Type B pancreatic cell (in vitro differentiated cells): ENCODE data around the gene YIPF2. TPM values are rescaled to one million over a fixed set of nuclear protein-coding genes. Genes with fewer than 3 reads are reported as not detected.

Source experiments
- DNase-seq: peaks from one replicate; pipeline ENCODE4 v3.0.0; 2021; ENCODE audit warnings: mixed read lengths; ENCODE audit not compliant: unreplicated experiment; ENCODE audit errors: extremely low spot score
- H3K27ac Mint-ChIP-seq: 2 replicates; pipeline ENCODE4 v1.8.0; 2021; ENCODE audit warnings: mild to moderate bottlenecking, mixed read lengths
- H3K27me3 Mint-ChIP-seq: 2 replicates; pipeline ENCODE4 v1.8.0; 2021; ENCODE audit warnings: mixed read lengths
- H3K36me3 Mint-ChIP-seq: 2 replicates; pipeline ENCODE4 v1.8.0; 2021; ENCODE audit warnings: mixed read lengths
- H3K4me1 Mint-ChIP-seq: one replicate; pipeline ENCODE4 v1.8.0; 2021; ENCODE audit warnings: mixed read lengths; ENCODE audit not compliant: unreplicated experiment
- H3K4me3 Mint-ChIP-seq: 2 replicates; pipeline ENCODE4 v1.8.0; 2021; ENCODE audit warnings: mild to moderate bottlenecking, mixed read lengths
- H3K9me3 Mint-ChIP-seq: 2 replicates; pipeline ENCODE4 v1.8.0; 2021; ENCODE audit warnings: mixed read lengths
- CTCF ChIP-seq: fragments of 200-600 bp; sonication (generic); conservative IDR thresholded peaks from 2 replicates; pipeline ENCODE4 v1.5.0; 2021; ENCODE audit warnings: antibody characterized with exemption, mild to moderate bottlenecking
- total RNA-seq: library from RNA; stranded (reverse); gene quantifications from 2 replicates; pipeline ENCODE4 v1.2.1, GENCODE V29; 2021; ENCODE audit warnings: low replicate concordance

The YIPF2 gene
- total RNA-seq, 1 donor from 2014 or later, result 58.5 TPM

DNA sequence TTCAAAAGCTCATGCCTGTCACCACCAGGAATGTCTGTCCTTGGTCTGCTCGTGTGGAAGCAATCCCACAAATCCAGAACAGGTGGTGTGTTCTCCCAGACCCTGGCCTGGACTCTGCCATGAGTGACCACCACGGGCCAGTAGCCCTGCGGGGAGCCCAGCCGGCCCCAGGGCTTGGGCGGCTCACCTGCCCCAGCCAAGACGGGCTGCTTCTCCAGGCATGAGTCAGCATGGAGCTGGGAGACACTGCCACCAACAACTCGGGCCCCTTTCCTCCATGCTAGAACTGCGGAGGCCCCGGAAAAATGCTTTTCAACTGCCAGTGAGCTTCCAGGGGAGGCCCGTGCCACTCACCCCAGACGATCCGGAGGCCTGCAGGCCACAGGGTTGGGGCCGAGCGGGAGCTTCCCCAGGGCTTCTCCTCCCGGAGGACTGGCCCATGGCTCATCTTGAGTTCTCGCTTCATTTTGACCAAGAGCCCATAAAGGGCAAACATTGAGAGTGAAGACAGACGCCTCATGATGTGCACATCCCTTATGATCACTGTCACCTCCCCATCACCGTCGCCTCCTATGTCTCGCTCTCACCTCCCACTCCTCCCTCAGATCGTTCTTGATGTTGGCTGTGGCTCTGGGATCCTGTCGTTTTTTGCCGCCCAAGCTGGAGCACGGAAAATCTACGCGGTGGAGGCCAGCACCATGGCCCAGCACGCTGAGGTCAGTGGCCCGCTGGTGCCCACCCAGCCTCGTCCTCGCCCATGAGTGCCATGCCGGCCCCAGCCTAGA lies 16.7 kb downstream of the YIPF2 start:
- TF ChIP-seq CTCF, result no peak
- Mint-ChIP-seq H3K4me1 (no peaks in the 10 kb centered on the region), H3K27me3 (no peaks in the 10 kb centered on the region), H3K4me3 (no peak overlapping the region), H3K36me3 (peaks cover 10% of the 10 kb centered on the region), H3K9me3 (no peaks in the 10 kb centered on the region), H3K27ac (no peak overlapping the region)
- DNase-seq, result no peak

- TF ChIP-seq CTCF, result no peak
- Mint-ChIP-seq H3K27me3 (no peaks in the 10 kb centered on the region), H3K9me3 (no peaks in the 10 kb centered on the region), H3K4me1 (no peaks in the 10 kb centered on the region), H3K4me3 (no peak overlapping the region), H3K36me3 (peaks cover 13% of the 10 kb centered on the region), H3K27ac (no peak overlapping the region)
- DNase-seq, result no peak
Measured at GRCh38 chr19:10908380-10908960, 20.0 kb downstream of the YIPF2 start.

- Mint-ChIP-seq H3K36me3 (peaks cover 17% of the 10 kb centered on the region), H3K27ac (no peak overlapping the region), H3K4me3 (no peak overlapping the region), H3K9me3 (no peaks in the 10 kb centered on the region), H3K27me3 (no peaks in the 10 kb centered on the region), H3K4me1 (no peaks in the 10 kb centered on the region)
- no peak for DNase-seq
- TF ChIP-seq CTCF, result no peak
Measured at GRCh38 chr19:10907925-10908324, 20.5 kb downstream of the YIPF2 start.

GRCh38 chr19:10899151-10899653 lies 29.2 kb downstream of the YIPF2 start:
- no peak for TF ChIP-seq CTCF
- Mint-ChIP-seq H3K36me3 (peaks cover 13% of the 10 kb centered on the region), H3K27ac (peak overlapping the region; percentile 88)

GRCh38 chr19:10898633-10899032 lies 29.8 kb downstream of the YIPF2 start:
- TF ChIP-seq CTCF, result no peak
- DNase-seq, result no peak
- no peaks in the 10 kb centered on the region for H3K9me3 Mint-ChIP-seq
- H3K27me3 Mint-ChIP-seq, result no peaks in the 10 kb centered on the region
- H3K27ac Mint-ChIP-seq, result peak overlapping the region; percentile 88
- peaks cover 11% of the 10 kb centered on the region for H3K36me3 Mint-ChIP-seq
- no peak overlapping the region for H3K4me3 Mint-ChIP-seq
- H3K4me1 Mint-ChIP-seq, result peaks cover 27% of the 10 kb centered on the region

More at GRCh38 chr19:10899151-10899653, 29.2 kb downstream of the YIPF2 start:
- no peak for DNase-seq
- Mint-ChIP-seq H3K9me3 (no peaks in the 10 kb centered on the region), H3K4me3 (peak overlapping the region; percentile 45), H3K4me1 (peaks cover 23% of the 10 kb centered on the region), H3K27me3 (no peaks in the 10 kb centered on the region)
